Neuron (in vitro differentiated cells): ENCODE data around the gene TBC1D16.

ENCODE experiments used
- H2AFZ ChIP-seq: one replicate; pipeline ENCODE4 v1.6.1; 2013; ENCODE audit warnings: low read depth, mild to moderate bottlenecking, inconsistent platforms, low read length, moderate library complexity
- H3K27me3 ChIP-seq: one replicate; pipeline ENCODE4 v1.6.1; 2013; ENCODE audit warnings: low read length; ENCODE audit not compliant: insufficient read depth
- H3K36me3 ChIP-seq: one replicate; pipeline ENCODE4 v1.6.1; 2013; ENCODE audit warnings: low read length; ENCODE audit not compliant: insufficient read depth
- H3K4me1 ChIP-seq: one replicate; pipeline ENCODE4 v1.6.1; 2013; ENCODE audit warnings: low read length; ENCODE audit not compliant: insufficient read depth
- H3K4me3 ChIP-seq: 2 replicates; pipeline ENCODE4 v1.5.1; 2013; ENCODE audit warnings: mild to moderate bottlenecking, low read length, moderate library complexity
- H3K9me3 ChIP-seq: one replicate; pipeline ENCODE4 v1.6.1; 2013; ENCODE audit warnings: low read length

Gene TBC1D16

DNA sequence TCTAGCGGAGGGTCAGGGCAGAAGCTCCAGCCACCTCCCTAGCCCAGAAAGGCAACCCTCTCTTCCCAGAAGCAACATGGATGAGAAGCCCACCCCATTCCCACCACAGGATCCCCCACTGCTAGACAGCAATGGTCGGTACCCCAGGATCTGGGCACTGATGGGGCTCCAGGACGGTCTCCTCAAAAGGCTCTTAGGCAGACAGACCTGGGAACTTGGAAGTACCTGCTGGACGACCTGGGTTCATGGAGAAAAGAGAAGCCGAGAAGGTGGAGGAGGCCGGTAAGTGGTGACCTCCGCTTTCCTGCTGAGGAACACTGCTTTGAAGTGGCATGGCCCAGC, 96.6 kb downstream of the TBC1D16 start:
- Histone ChIP-seq H3K9me3 (no peaks in the 10 kb centered on the region), H3K4me3 (no peak overlapping the region), H3K36me3 (peaks cover 53% of the 10 kb centered on the region), H2AFZ (no peak overlapping the region), H3K27me3 (no peaks in the 10 kb centered on the region), H3K4me1 (peaks cover 5% of the 10 kb centered on the region)

DNA sequence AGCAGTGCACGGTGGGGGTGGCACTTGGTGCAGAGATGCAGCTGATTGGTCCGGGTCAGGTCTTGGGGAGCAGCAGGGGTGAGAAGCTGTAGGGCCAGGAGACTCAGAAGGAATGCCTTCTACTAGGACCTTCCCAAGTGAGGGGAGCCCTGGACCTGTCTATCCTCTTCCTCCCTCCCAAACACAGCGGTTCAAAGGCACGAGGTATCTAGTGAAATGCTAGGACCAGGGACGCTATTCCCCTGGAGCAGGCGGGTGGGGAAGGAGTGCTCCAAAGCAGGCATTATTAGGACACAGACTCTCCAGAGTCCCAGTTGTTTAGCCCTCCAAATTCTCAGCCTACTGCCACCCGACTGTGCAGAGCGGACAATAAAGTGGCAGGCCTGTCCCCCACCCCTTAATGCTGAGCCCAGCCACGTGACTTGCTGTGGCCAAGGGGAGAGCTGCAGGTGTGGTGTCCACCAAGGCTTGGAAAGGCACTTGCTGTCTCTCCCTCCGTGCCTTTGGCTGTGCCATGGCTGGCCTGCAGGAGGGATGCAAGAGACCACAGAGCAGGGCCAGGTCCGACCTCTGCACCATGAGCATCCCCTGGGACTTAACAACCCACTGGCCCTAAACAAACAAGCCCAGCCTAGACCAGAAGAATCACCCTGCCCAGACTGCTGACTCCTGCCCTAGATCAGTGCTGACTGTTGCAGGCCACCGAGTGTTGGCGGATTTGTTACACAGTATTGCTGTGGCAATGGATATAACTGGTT, 97.2 kb downstream of the TBC1D16 start:
- Histone ChIP-seq H2AFZ (no peak overlapping the region), H3K36me3 (peaks cover 48% of the 10 kb centered on the region), H3K9me3 (no peaks in the 10 kb centered on the region), H3K4me1 (peaks cover 5% of the 10 kb centered on the region), H3K4me3 (no peak overlapping the region), H3K27me3 (no peaks in the 10 kb centered on the region)

DNA sequence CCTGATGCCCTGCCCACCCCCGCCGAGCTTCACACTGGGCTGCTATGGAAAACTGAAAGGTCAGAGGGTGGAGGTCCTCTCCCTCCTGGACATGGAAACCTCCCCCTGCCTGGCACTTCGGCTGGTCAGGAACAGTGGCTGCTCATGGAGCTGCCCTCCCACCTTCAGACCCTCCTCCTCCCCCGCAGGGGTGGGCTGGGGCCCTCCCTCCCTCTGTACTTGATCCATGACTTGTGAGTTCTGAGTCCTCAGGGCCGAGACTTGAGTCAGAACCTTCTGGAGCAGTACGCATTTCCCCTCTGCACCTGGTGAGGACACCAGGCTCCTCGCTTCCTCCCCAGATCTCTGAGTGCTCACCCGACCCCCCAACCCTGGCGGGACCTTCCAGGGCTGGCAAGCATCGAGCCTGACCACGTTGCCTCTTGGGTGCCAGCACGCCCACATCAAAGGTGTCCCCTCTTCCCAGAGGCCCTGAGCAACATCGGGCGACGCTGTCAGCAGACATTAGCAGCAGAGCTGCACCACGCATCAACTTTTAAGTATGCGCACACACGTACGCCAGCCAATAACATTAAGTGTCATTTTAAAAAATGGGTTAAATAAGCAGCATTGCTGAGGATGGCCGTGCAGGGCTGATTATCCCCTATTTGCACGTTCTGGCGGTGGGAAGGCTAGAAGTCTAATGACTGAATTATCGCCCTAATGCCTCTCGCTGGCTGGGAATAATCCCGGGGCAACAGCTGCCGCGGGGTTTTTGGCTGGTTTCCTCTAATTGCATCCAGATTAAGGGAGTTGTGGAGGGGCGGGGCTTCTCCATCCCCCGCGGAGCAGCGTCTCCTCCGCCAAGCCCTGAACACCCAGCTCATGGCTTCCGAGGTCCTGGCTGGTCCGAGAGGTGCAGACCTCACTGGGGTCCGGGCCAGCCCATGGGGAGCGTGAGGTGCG, 98.0 kb downstream of the TBC1D16 start:
- Histone ChIP-seq H2AFZ (no peak overlapping the region), H3K36me3 (peaks cover 39% of the 10 kb centered on the region), H3K4me3 (no peak overlapping the region), H3K27me3 (no peaks in the 10 kb centered on the region), H3K4me1 (peaks cover 5% of the 10 kb centered on the region), H3K9me3 (no peaks in the 10 kb centered on the region)

- Histone ChIP-seq H2AFZ (no peak overlapping the region), H3K36me3 (peaks cover 32% of the 10 kb centered on the region), H3K27me3 (no peaks in the 10 kb centered on the region), H3K4me1 (peaks cover 5% of the 10 kb centered on the region), H3K4me3 (no peak overlapping the region), H3K9me3 (no peaks in the 10 kb centered on the region)
These were observed 98.9 kb downstream of the TBC1D16 start for GRCh38 chr17:79936641-79937381.

GRCh38 chr17:79936050-79936449, 99.6 kb downstream of the TBC1D16 start:
- Histone ChIP-seq H3K4me3 (no peak overlapping the region), H2AFZ (no peak overlapping the region), H3K4me1 (peaks cover 8% of the 10 kb centered on the region), H3K9me3 (no peaks in the 10 kb centered on the region), H3K36me3 (peaks cover 26% of the 10 kb centered on the region), H3K27me3 (no peaks in the 10 kb centered on the region)

GRCh38 chr17:79935197-79935885, 100.3 kb downstream of the TBC1D16 start:
- no peaks in the 10 kb centered on the region for H3K9me3 ChIP-seq
- peaks cover 15% of the 10 kb centered on the region for H3K4me1 ChIP-seq
- no peak overlapping the region for H2AFZ ChIP-seq
- H3K4me3 ChIP-seq: no peak overlapping the region
- peaks cover 20% of the 10 kb centered on the region for H3K36me3 ChIP-seq
- H3K27me3 ChIP-seq: no peaks in the 10 kb centered on the region

DNA sequence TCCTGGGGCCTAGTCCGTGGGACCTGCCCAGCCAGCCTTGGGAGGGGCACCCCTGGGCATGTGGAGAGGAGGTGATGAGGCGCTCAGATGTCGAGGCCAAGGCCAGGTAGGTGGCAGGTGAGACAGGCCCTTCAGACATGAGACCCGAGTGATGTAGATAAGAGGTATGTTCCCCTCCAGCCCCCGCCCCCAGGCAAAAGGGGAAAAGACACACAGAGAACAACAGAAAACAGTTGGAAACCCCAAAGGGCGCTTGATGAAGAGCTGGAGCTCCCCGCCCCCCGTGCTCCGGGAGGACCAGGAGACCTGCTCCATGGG, 101.1 kb downstream of the TBC1D16 start:
- Histone ChIP-seq H3K27me3 (no peaks in the 10 kb centered on the region), H2AFZ (no peak overlapping the region), H3K4me3 (no peak overlapping the region), H3K9me3 (no peaks in the 10 kb centered on the region), H3K4me1 (peaks cover 17% of the 10 kb centered on the region), H3K36me3 (peaks cover 12% of the 10 kb centered on the region)

DNA sequence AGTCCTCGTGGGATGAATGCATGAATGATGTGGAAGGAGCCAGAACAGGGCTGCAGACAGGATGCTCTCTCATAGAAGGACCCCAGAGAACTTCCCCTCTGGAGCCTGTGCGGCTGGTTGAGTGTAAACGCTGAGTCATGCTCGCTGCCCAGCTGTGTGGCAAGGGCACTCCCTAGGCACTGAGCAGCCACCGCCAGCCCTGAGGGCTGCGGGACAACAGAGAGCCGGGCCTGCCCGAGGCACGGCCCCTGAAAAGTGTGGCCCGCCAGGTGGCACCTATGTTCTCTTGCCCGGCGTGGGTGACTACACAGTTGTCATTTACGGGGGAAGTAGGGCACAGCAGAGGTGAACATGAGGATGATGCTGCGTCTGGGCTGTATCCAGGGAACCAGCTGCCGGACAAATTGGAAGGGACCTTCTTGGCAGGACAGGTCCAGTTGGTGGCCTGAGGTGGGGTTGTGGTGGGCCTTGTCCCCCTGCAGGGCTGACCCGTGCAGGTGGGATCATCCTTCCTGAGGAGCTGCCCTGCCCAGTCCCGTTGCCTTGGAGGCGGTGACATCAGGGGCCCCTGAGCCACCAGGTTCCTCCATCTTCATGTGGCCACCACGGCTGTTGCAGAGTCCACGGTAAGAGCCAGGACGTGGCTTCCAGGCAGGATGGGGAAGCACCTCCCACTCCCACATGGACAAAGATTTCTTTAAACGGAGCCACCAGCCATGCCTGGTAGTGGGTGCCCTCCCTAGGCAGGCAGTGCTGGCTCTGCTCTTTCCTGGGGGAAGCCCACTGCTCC, 101.6 kb downstream of the TBC1D16 start:
- peaks cover 17% of the 10 kb centered on the region for H3K4me1 ChIP-seq
- no peaks in the 10 kb centered on the region for H3K9me3 ChIP-seq
- peaks cover 7% of the 10 kb centered on the region for H3K36me3 ChIP-seq
- H3K4me3 ChIP-seq: no peak overlapping the region
- no peak overlapping the region for H2AFZ ChIP-seq
- no peaks in the 10 kb centered on the region for H3K27me3 ChIP-seq

DNA sequence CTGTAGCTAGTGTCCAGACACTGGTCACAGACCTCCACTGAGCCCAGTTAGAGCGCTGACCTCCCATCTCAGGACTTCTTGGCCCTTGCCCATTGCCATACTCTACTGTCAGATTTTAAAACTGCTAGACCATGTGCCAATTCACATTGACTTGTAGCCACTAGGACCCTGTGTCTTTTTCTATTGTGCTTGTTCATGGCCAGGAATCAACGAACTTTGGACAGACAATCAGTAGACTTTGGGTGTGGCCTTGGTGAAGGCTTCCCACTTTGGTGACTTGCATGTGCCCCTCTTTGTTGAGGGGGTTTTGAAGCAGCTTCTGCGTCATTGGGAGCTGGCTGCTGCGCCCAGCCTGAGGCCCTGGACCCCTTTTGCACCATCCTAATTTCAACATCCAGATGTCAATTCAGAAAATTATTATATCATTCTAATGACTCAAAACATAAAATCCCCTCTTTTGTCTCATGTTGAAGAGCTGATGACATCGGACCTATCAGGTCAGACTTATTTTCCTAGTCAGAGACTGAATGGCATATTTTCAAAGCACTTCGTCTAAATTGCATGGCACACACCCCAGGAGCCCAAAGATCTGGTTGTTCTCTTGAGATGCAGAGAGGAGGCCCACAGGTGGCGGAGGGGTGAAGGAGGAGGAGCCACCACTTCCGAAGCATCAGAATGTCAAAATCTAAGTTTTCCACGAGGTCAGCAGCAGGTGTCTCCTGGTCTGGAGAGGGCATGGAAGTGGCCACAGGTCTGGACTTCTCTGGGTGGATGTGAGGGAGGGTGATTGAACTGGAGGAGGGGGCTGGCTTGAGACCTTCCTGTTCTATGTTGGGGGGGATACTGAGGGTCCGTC, 103.0 kb downstream of the TBC1D16 start:
- Histone ChIP-seq H3K36me3 (no peaks in the 10 kb centered on the region), H3K9me3 (no peaks in the 10 kb centered on the region), H3K4me3 (no peak overlapping the region), H2AFZ (no peak overlapping the region), H3K4me1 (peaks cover 16% of the 10 kb centered on the region), H3K27me3 (no peaks in the 10 kb centered on the region)

DNA sequence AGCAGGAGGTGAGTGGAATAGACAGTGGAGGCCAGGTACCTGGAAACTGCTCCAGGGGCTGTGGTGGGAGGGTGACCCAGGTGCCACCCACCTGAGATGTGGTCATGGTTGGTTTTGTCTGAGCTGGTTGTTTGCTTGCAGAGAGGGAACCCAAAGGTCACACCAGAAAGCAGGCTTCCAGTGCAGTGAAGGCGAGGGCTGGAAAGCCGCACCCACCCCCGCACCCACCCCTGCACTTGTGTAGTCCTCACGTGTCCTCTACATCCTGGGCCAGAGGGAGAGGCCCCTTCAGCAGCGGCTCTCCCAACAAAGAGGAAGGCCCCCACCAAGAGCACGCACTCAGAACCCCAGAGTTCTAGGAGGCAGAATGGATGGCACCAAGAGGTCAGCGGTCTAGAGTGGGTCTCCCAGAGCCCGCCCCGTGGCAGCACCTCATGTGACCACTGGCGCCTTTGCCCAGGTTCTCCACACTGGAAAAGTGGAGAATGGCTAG, 103.8 kb downstream of the TBC1D16 start:
- Histone ChIP-seq H3K4me3 (no peak overlapping the region), H3K27me3 (no peaks in the 10 kb centered on the region), H3K9me3 (no peaks in the 10 kb centered on the region), H3K36me3 (no peaks in the 10 kb centered on the region), H3K4me1 (peaks cover 12% of the 10 kb centered on the region), H2AFZ (no peak overlapping the region)

DNA sequence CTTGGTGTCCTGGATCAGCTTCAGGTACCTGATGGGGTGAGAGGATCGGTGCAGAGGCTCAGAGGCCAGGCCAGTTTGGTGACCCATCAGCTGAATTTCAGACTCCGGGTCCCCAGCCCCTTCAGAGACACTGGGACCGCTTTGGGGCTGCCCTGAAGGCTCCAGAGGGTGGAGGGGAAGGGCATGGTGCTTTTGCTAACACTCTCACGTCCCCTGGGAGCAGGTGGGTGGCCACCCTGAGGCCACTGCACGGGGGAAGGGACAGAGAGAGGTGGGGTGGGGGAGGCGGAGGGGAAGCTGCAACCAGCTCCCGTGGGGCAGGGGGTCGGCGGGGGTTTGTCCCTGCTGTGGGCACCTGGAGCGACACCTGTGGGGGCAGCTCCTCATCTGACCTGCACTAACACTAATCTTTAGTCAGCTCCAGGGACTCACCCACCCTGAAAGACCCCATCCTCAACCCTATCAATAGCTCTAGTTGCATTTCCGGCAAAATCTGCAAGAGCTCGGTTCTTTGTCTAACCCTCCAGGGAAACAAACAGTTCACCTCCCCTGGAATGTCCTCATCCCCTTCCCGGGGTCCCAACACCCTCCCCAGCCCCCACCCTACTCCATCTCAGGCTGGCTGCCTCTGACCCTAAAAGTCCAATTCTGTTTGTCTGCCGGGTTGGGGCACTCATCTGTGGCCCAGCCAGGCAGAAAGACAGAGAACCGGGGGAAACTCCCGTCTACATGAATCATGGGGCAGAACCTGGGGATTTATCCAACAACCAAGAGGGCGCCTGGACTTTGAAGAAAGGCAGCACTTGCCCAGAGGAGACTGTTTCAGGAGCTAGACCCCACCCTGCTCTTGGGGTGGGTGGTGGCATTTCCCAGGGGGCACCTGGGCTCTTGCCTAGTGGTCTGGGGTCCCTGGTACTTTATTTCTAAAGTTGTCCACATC, 104.5 kb downstream of the TBC1D16 start:
- H3K27me3 ChIP-seq: no peaks in the 10 kb centered on the region
- no peaks in the 10 kb centered on the region for H3K9me3 ChIP-seq
- peaks cover 20% of the 10 kb centered on the region for H3K4me1 ChIP-seq
- no peak overlapping the region for H2AFZ ChIP-seq
- H3K4me3 ChIP-seq: peak overlapping the region; percentile 46
- H3K36me3 ChIP-seq: no peaks in the 10 kb centered on the region
